HL-60 (cell line): Measurements from ENCODE around the gene PALLD.

Source experiments
- POLR2AphosphoS5 ChIP-seq: IDR thresholded peaks from 2 replicates; pipeline ENCODE4 v1.6.1; 2012; ENCODE audit warnings: low read depth
- TF ChIP-seq, protein P1 (sequence below): IDR thresholded peaks from one replicate; pipeline ENCODE4 v1.5.1; 2011; ENCODE audit warnings: low read length, control low read depth, inconsistent platforms; ENCODE audit not compliant: insufficient read depth
- TF ChIP-seq, protein P2 (sequence below): IDR thresholded peaks from 2 replicates; pipeline ENCODE4 v1.6.1; 2012; ENCODE audit warnings: low read depth; ENCODE audit not compliant: insufficient replicate concordance

DNA sequence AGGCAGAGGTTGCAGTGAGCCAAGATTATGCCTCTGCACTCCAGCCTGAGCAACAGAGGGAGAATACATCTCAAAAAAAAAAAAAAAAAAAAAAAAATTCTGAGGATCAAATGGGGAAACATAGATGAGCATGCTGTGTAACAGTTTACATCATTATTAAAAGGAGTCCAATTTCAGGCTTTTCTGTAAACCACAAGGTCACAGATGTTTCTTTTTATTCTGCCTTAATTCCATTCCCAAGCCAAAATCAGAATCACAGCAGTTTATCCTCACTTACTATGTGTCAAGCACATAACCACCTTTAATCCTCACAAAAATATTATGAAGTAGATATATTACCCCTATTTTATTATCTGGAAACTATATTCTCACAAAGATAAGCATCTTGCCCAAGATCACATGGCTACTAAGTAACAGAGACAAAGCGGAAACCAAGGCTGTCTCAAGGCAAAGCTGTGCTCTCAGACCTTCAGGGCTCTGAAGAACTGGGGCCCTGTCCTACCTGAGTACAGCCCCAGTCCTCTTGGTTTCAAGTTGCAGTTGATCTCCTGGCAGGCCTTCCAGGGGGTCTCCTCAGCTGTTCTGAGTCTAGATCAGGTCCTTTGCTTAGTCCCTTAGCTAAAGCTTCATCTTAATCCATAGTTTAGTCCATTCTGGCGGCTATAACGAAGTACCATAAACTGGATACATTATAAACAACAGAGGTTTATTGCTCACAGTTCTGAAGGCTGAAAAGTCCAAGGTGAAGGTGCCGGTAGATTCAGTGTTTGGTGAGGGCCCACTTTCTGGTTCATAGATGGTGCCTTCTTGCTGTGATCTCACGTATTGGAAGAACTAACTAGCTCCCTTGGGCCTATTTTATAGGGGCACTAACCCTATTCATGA is 141.3 kb downstream of the PALLD start:
- TF ChIP-seq, protein P1, sequence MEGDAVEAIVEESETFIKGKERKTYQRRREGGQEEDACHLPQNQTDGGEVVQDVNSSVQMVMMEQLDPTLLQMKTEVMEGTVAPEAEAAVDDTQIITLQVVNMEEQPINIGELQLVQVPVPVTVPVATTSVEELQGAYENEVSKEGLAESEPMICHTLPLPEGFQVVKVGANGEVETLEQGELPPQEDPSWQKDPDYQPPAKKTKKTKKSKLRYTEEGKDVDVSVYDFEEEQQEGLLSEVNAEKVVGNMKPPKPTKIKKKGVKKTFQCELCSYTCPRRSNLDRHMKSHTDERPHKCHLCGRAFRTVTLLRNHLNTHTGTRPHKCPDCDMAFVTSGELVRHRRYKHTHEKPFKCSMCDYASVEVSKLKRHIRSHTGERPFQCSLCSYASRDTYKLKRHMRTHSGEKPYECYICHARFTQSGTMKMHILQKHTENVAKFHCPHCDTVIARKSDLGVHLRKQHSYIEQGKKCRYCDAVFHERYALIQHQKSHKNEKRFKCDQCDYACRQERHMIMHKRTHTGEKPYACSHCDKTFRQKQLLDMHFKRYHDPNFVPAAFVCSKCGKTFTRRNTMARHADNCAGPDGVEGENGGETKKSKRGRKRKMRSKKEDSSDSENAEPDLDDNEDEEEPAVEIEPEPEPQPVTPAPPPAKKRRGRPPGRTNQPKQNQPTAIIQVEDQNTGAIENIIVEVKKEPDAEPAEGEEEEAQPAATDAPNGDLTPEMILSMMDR: no peak
- TF ChIP-seq POLR2AphosphoS5: no peak
- TF ChIP-seq, protein P2, sequence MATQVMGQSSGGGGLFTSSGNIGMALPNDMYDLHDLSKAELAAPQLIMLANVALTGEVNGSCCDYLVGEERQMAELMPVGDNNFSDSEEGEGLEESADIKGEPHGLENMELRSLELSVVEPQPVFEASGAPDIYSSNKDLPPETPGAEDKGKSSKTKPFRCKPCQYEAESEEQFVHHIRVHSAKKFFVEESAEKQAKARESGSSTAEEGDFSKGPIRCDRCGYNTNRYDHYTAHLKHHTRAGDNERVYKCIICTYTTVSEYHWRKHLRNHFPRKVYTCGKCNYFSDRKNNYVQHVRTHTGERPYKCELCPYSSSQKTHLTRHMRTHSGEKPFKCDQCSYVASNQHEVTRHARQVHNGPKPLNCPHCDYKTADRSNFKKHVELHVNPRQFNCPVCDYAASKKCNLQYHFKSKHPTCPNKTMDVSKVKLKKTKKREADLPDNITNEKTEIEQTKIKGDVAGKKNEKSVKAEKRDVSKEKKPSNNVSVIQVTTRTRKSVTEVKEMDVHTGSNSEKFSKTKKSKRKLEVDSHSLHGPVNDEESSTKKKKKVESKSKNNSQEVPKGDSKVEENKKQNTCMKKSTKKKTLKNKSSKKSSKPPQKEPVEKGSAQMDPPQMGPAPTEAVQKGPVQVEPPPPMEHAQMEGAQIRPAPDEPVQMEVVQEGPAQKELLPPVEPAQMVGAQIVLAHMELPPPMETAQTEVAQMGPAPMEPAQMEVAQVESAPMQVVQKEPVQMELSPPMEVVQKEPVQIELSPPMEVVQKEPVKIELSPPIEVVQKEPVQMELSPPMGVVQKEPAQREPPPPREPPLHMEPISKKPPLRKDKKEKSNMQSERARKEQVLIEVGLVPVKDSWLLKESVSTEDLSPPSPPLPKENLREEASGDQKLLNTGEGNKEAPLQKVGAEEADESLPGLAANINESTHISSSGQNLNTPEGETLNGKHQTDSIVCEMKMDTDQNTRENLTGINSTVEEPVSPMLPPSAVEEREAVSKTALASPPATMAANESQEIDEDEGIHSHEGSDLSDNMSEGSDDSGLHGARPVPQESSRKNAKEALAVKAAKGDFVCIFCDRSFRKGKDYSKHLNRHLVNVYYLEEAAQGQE: no peak
